ENCODE data around the gene ITPR2.

ITPR2 gene

DNA sequence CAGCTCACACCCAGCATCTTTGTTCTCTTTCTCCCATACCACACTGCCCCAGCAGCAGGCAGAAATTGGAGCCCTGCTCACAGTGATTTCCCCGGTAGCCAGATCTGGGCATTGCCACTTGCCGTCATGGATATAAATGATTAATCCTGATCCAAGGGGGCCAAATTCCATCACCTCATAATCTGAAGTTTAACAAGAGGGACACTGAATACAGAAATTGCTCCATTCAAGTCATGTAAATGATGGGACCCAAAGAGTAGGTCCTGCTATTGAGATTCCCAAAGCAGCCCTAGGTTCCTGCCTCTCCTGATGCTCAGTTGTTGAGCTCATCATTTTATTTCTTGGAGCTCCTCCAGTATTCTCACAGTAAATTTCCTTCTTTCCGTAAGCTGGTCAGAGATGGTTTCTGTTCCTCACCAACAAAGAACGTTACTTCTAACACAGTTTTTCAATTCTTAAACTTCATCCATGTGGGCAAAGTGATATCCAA, 11.7 kb downstream of the ITPR2 start:
- DNase-seq, result no peak

- no peak for DNase-seq
Observed at GRCh38 chr12:26818636-26819035, 14.4 kb downstream of the ITPR2 start.

DNA sequence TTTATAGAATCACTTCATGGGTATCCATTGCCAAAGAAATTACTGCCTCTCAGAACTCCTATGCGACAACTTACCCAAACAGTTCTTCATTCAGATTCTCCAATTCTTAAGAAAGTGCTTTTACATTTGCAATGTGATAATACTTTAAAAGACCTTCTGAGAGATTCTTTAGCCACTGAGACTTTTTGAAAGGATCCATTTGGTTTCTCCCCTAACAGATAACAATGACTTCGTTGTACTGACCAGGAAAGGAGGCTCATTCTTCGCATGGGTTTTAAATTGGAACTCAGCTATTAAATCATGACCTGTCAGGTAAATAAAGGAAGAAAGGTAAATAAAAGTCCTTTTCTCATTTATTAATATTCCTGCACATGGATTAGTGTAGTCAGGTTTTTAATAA, 14.8 kb downstream of the ITPR2 start:
- no peak for DNase-seq

DNA sequence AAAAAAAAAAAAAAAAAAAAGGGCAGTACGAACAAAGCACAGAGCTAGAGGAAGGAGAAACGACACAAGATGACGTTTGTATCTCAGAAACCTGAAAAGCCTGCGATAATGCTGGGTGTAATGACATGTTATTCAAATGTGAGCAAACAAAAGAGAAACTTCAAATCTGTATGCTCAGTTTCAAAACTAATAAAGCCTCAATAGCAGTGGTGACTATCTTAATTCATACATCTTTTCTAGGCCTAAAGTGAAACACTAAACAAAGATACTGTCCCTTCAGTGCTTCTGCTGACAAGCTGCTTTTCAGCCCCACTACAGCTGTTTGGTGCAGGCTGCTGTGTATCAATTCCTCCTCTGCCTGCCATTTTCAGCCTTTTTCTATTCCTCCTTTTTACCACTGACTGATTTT, 15.8 kb downstream of the ITPR2 start:
- no peak for DNase-seq

DNA sequence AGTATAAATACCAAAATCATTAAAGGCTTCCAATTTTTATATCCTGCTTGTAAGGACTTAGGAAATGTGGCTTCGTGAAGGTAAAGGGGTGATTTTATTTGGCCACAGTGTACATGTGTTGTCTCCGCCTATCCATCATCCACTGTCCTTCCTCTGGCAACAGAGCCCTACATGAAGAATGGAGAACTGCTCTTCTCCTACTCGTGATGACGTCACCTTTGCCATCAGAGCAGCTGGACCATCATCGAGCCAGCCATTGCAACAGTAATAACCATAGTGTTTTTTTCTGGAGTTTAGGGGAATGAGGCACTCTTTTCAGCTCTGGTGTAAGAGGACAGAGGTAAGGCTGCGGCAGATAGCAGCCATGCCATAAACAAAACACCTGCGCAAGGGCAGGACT, 19.2 kb downstream of the ITPR2 start:
- DNase-seq, result no peak

DNA sequence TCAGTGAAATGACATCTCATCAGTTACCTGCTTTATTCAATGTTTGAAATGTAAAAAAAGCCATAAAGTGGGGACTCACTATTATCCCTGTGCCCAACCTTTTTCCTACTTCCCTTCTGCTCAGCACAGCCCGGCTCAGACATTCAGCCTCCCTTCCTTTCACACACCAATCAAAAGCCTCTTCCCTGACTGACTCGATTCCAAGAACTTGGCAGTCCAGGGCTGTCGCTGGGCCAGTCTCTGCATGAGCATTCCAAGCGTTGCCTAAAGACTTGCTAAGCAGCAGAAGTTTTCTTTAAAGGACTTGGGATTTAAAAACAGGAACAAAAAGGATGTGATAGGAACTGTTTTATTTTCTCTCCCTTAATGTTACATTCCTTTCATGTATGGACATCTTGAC, 22.7 kb downstream of the ITPR2 start:
- DNase-seq, result no peak

DNA sequence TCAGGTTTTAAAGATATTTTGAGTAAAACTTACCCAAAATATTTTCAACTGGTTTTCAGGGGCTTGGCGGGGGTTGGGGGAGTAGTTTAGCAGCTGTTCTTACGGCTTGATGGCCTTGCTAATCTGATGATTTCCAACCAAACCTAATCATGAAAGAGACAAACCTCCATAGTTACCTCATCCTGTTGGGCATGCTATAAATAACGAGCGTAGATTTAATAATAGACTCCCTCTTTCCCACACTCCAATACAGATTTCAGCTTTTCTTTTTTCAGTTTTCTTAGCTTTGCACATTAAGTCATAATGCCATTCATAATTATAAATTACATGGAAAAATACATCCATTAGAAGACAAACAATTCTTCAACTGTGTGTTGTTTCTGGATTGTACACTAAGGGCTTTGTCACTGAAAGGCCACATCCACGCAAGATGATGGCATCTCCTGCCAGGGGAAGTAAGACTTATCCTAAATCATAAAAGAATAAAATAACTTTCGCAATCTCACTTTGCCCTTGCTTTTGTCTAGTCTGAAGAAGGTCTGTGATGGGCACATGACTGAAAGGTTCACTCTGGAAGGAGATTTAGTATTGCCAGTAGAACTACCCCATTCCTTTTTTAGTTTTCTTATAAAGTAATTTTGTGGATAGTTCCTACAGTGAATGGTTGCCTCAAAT, 23.2 kb downstream of the ITPR2 start:
- no peak for DNase-seq

DNA sequence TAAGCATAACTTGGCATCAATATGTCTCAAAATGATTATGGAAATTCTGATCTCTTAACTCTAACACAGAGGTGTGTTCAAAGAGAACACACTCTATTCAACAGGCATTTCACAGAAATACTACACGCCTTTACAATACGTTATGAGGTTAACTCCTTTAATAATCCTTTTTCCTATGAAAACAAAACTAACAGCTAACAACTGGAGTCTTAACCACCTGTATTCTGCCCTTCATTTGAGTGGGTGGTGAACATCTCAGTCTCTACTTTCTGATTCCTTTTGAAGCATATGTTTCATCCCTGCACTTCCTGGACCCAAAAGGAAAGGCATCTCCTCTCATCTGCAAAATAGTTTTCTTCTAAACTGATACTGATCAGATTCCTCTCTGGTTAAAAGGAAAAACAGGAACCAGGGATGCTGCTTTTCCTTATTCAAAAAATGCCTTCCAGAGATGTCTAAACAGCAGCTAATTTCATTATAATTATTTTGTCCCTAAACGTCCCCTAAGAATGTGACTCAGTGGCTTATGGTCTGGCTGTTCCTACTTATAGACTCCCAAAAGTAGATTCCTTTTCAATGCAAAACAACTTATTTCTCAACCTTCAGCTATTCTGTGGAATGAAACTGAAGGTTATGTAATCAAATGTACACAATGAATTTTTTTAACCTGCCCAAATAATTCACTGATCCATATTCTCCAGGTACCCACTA, 24.1 kb downstream of the ITPR2 start:
- no peak for DNase-seq

GRCh38 chr12:26807292-26807691, 25.7 kb downstream of the ITPR2 start:
- DNase-seq, result no peak

DNA sequence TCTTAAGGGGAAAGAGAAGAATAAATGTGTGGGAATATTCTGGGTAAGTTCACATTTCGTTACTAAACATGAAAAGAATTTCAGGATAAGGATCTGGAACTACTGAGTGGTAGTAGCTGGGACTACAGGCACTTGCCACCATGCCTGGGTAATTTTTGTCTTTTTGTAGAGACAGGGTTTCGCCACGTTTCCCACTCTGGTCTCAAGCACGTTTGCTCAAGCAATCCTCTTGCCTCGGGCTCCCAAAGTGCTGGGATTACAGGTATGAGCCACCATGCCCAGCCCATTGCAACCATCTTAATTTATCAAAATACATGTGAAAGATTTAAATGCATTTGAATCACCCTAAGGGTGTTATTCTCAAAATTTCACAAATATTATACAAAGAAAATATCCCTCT, 26.4 kb downstream of the ITPR2 start:
- DNase-seq, result no peak

DNA sequence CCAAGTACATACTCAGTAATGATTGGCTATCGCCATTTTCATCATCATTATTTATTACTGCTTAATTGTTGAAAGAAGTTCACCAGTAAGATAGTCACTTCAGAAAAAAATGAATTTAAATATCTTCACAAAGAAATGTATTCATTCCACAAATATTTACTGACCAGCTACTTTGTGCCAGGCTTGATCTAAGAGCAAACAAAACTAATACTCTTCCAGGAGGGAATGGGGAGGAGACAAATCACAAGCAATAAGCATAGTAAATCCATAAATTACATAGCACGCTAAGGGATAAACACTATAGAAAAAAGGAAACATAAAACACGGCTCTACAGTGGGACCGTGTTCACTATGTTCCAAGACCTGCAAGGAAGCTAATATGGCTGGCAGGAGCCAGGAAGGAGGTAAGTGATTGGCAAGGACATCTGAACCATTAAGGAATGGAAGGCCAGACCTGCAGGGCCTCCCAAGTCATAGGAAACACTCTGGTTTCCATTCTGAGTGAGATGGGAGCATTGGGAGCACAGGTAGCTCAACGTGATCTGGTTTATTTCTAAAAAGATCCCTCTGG, 27.5 kb downstream of the ITPR2 start:
- DNase-seq, result no peak

GRCh38 chr12:26803552-26803951, 29.4 kb downstream of the ITPR2 start:
- no peak for DNase-seq

- DNase-seq, result no peak
Observed at GRCh38 chr12:26801486-26801885, 31.5 kb downstream of the ITPR2 start.

DNA sequence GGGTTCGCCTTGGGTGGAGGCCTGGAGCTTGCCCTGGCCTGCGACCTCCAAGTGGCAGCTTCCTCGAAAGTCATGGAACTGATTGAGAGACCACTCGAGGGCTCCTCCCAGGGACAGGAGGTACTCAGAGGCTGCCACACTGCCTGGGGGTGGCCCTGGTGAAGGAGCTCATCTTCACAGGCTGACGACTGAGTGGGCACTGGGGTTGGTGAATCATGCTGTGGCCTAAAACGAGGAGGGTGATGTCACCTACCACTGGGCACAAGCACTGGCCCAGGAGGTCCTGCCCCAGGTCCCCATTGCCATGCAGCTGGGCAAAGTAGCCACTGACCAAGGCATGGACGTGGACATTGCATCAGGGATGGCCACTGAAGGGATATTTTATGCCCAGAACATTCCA, 32.1 kb downstream of the ITPR2 start:
- no peak for DNase-seq

- DNase-seq, result no peak
Observed at GRCh38 chr12:26800347-26800746, 32.6 kb downstream of the ITPR2 start.

DNA sequence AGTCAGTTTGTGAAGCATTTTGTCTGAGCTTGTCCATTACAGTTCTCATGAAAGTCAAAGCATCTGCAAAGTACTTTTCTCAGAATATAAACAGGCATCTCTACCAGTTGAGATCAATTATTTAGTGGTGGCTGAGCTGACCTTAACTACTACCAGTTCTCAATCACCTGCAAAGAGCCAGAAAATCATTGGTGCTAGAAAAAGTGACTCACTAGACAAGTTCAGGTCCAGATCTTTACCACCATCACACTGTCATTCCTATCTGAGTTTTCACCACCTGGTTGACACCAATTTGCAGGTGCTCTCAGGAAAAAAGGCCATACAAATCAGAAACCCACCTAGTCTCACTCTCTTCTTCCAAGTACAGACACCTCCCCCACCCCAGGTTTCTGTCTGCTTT, 33.3 kb downstream of the ITPR2 start:
- no peak for DNase-seq

DNA sequence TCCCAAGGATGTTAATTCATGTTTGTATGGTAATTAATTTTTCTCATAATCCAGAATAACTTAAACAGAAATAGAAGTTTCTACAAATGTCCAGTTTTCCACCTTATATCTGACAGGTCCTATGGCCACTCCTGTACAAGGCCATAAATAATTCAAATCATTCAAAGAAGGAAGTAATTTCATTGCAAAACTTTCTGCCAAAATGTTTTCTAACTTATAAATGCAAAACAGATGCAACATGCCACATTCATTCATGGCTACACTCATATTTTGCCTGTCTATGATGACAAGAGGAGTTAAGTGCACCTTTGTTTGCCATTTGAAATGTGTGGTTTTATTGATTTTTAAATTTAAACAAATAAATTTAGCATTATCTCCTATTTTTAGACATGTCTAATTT, 34.4 kb downstream of the ITPR2 start:
- no peak for DNase-seq

DNA sequence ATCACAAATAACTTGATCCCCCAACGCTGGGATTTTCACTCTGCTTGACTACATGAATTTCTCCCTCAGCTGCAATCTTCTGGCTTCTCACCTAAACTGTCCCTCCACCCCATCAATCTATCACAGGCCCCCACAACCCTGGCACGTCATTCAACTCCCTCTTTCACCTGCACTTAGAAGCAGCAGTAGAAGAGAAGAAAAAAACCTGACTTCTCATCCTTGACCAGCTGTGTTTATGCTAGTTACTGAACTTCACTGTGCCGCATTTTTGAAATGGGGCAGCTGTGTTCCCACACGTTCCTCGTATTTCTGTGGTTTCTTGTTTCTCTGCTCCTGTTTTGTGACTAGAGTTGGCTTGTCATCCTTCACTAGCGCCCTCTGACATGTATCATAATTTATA, 35.0 kb downstream of the ITPR2 start:
- DNase-seq, result no peak

DNA sequence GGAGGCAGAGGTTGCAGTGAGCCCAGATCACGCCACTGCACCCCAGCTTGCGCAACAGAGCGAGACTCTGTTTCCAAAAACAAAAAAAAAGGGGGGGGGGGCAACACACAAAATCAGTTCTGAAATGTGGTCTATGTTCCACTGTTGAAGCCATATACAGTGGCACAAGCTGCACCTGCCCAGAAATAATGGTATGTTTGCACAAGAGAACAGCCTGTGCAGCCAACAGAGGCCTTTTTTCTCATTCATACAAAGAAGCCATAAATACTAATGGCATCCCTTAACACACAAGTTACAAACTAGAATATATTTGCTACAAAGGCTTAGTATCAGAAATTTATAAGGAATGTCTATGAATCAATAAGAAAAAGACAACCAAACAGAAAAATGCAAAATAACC, 37.1 kb downstream of the ITPR2 start:
- DNase-seq, result no peak

DNA sequence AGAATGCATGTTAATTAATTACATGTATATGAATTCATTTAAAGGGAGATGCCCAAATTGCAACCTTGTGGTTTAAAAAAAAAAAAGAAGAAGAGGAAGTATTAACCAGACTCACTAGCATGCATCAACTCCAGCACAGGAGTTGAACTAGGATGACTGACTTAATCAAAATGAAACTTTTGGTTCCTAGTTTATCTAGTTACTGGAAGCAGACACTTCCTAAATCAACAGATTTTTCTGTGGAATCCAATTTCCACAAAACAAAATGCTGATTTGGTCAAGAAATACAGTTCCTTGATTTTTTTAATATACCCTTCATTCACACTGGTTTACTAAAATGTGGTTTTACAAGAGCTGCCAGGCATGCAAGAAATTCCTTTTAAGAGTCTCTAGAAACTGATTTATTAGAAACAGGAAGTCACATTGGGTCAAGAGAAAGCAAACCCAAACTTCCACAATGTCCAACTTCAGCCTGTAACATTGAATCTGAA, 41.6 kb downstream of the ITPR2 start:
- DNase-seq, result no peak

DNA sequence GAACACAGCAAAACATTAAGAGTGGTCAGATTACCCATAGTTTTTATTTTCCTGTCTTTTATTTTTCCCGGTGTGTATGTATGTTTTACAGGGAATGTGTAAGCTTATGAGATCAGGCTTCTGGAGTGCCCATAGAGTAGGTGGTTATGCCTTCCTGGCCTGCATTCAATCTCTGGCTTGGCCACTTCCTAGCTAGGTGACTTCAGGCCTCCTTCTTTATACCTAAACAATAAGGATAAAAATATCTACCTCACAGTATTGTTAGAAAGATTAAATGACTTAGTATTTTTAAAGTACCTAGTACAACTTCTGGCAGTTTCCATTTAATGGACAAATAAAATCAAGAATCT, 42.4 kb downstream of the ITPR2 start:
- no peak for DNase-seq

- no peak for DNase-seq
Observed at GRCh38 chr12:26789731-26790644, 43.0 kb downstream of the ITPR2 start.

DNA sequence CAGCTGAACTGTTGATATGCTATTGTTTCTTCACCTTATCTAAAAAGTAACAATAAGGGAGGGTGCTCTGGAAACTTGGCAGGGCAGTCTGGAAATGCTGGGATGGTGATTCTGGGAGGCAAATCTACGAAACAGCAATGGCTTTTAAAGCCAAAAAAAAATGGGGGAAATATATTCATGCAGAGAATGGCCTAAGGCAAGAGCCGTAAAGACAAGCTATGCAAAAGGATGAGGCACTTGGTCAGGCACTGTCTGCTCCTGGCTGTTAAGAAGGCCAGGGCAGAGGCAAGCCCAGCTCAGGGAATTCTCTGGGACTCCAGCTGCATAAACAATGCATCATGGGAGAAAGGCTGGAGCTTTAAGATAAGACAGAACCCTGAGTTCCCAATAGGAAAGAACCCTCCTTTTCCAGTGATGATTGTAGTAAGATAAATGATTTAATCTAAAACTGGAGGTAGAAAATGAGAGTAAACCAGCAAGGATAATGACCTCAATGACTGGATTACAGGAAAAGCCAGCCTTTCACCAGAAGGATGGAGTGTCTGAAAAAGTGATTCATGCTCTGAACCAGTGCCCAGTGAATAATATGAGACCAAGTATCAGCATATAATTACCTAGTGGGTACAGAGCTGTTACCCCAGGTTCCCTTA, 46.0 kb downstream of the ITPR2 start:
- no peak for DNase-seq
